ENCODE data around the gene JAG2. TPM values are rescaled to one million over a fixed set of nuclear protein-coding genes. Genes with fewer than 3 reads are reported as not detected.
"Not testable (repeated sequence)": the region's sequence is repeated elsewhere in the genome, so short reads cannot be mapped to it uniquely, and the experiment has no call there.

The JAG2 gene
- total RNA-seq, 6 experiments from 2014 or later, result 1.1 to 3.5 (median 1.2) TPM

DNA sequence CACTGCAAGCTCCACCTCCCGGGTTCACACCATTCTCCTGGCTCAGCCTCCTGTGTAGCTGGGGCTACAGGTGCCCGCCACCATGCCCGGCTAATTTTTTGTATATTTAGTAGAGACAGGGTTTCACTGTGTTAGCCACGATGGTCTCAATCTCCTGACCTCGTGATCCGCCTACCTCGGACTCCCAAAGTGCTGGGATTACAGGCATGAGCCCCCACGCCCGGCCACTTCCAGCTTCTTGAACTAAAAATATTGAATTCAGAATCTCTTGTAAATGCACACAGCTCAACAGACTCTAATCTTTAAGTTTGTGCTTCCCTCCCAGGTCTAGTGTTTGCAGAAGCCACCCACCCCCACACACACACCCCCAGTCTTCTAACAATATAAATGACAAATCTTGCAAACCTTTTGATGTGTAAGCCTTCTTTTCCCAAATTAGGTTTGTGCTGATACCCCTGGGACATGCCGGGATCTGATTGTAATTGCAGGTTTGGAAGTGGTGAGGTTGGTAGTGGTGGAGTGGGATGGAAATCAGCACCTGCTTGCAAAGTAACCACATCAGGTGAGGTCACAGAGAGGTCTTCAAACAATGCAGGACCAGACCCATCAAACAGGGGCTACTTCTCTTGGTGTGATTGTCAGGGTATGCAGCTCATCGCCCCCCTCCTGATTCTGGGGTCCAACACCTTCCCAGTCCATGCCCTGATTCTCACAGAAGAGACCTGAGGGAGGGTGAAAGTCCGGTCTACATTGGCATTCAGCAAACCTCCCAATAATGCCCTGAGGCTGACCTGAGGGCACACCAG, 51.9 kb downstream of the JAG2 start:
- no peaks in the 10 kb centered on the region for H3K27me3 ChIP-seq
- H3K4me1 ChIP-seq, result no peaks in the 10 kb centered on the region
- intact Hi-C loops (cut with DNase I), result no loop called here
- no peak overlapping the region for H3K4me3 ChIP-seq
- H3K9me3 ChIP-seq, result no peaks in the 10 kb centered on the region
- DNase-seq (peak in 1 of 3 donors; percentile 17), ATAC-seq (no peak)
- 76% methylated on average over 10 of the region's 12 CpGs for WGBS (ENCODE audit: insufficient coverage, low coverage, low lambda C conversion rate, missing lambda C conversion rate)
- H3K27ac ChIP-seq, result no peak overlapping the region
- no peaks in the 10 kb centered on the region for H3K36me3 ChIP-seq
- TF ChIP-seq POLR2A (IDR thresholded peaks at IDR 0.05), result no peak
- TF ChIP-seq, protein P1, sequence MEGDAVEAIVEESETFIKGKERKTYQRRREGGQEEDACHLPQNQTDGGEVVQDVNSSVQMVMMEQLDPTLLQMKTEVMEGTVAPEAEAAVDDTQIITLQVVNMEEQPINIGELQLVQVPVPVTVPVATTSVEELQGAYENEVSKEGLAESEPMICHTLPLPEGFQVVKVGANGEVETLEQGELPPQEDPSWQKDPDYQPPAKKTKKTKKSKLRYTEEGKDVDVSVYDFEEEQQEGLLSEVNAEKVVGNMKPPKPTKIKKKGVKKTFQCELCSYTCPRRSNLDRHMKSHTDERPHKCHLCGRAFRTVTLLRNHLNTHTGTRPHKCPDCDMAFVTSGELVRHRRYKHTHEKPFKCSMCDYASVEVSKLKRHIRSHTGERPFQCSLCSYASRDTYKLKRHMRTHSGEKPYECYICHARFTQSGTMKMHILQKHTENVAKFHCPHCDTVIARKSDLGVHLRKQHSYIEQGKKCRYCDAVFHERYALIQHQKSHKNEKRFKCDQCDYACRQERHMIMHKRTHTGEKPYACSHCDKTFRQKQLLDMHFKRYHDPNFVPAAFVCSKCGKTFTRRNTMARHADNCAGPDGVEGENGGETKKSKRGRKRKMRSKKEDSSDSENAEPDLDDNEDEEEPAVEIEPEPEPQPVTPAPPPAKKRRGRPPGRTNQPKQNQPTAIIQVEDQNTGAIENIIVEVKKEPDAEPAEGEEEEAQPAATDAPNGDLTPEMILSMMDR (IDR thresholded peaks at IDR 0.05), result no peak

DNA sequence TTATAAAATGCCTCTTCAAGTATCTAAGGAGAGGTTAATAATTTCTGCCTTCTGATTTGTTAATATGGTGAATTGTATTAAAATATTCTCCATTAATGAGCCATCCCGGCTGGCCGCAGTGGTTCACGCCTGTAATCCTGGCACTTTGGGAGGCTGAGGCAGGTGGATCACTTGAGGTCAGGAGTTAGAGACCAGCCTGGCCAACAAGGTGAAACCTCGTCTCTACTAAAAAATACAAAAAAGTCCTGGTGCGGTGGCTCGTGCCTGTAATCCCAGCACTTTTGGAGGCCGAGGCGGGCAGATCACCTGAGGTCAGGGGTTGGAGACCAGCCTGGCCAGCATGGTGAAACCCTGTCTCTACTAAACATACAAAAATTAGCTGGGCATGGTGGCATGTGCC, 59.3 kb downstream of the JAG2 start:
- H3K36me3 ChIP-seq; H3K27ac ChIP-seq; H3K27me3 ChIP-seq; ATAC-seq; DNase-seq; H3K4me1 ChIP-seq; intact Hi-C loops (cut with DNase I); H3K9me3 ChIP-seq; H3K4me3 ChIP-seq: not testable (repeated sequence)
- 85% methylated on average over 8 of the region's 8 CpGs for WGBS (ENCODE audit: insufficient coverage, low coverage, low lambda C conversion rate, missing lambda C conversion rate)

DNA sequence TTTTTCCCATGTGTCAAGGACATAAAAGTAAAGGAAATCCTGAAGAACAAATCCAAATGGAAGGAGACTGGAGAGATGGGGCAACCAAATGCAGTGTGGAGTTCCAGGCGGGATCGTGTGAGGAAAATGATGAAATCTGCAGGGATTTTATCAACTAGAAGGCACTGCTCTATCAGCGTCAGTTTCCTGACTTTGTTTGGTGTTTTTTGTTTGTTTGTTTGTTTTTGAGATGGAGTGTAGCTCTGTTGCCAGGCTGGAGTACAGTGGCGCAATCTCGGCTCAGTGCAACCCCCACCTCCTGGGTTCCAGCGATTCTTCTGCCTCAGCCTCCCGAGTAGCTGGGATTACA, 60.1 kb downstream of the JAG2 start:
- 48% methylated on average over 6 of the region's 7 CpGs for WGBS (ENCODE audit: insufficient coverage, low coverage, low lambda C conversion rate, missing lambda C conversion rate)
- TF ChIP-seq, protein P1 (IDR thresholded peaks at IDR 0.05), result no peak
- no peak for TF ChIP-seq POLR2A (IDR thresholded peaks at IDR 0.05)
- Histone ChIP-seq H3K27ac (no peak overlapping the region), H3K27me3 (no peaks in the 10 kb centered on the region), H3K4me1 (no peaks in the 10 kb centered on the region), H3K4me3 (no peak overlapping the region), H3K9me3 (no peaks in the 10 kb centered on the region), H3K36me3 (no peaks in the 10 kb centered on the region)
- intact Hi-C loops (cut with DNase I), result no loop called here
- DNase-seq (no peak), ATAC-seq (peak in 3 of 4 donors; percentile 18 to 47 (median 26))

DNA sequence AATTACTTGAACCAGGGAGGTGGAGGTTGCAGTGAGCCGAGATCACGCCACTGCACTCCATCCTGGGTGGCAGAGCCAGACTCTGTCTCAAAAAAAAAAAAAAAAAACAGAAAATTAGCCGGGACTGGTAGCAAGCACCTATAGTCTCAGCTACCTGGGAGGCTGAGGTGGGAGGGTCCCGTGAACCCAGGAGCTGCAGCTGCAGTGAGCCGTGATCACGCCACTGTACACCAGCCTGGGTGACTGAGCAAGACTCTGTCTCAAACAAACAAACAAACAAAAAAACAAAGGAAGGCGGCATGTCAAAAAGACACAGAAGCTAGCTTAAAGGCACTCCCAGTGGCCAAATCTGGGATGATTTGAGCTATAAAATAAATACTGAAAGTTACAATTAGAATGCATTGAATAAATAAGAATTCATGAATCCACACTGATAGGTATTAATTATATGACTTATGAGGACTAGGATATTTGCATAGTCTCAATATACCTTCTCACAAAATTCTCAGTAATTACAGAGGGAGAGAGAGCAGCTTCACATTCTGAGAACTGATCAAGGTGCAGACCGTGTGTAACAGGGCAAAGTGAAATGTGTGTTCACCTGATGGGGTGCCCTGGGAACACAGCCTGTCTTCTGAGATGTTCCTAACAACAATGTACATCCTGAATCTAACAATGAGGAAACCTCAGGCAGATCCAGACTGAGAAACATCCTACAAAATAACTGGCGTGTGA, 60.6 kb downstream of the JAG2 start:
- no peaks in the 10 kb centered on the region for H3K4me1 ChIP-seq
- no peaks in the 10 kb centered on the region for H3K9me3 ChIP-seq
- no peaks in the 10 kb centered on the region for H3K27me3 ChIP-seq
- H3K27ac ChIP-seq, result no peak overlapping the region
- ATAC-seq, result peak in 2 of 4 donors; percentile 18 to 44
- no peak for TF ChIP-seq POLR2A (IDR thresholded peaks at IDR 0.05)
- TF ChIP-seq, protein P1 (IDR thresholded peaks at IDR 0.05), result no peak
- peak in 1 of 3 donors; percentile 18 for DNase-seq
- 42% methylated on average over 9 of the region's 9 CpGs for WGBS (ENCODE audit: insufficient coverage, low coverage, low lambda C conversion rate, missing lambda C conversion rate)
- H3K4me3 ChIP-seq, result no peak overlapping the region
- H3K36me3 ChIP-seq, result no peaks in the 10 kb centered on the region
- intact Hi-C loops (cut with DNase I), result no loop called here

DNA sequence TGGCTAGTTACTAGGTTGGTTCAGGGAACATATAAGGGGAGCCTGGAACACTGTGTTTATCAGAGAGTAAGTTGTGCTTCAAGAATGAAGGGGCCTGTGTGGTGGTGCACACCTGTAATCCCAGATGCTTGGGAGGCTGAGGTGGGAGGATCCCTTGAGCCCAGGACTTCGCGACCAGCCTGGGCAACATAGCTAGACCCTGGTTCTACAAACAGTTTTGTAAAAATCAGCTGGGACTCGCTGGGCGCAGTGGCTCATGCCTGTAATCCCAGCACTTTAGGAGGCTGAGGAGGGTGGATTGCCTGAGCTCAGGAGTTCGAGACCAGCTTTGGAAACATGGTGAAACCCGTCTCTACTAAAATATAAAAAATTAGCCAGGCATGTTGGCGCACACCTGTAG, 61.2 kb downstream of the JAG2 start:
- no peak for ATAC-seq
- DNase-seq, result no peak
- WGBS (ENCODE audit: insufficient coverage, low coverage, low lambda C conversion rate, missing lambda C conversion rate), result 79% methylated on average over 2 of the region's 7 CpGs
- H3K27me3 ChIP-seq, result no peaks in the 10 kb centered on the region
- no peak for TF ChIP-seq POLR2A (IDR thresholded peaks at IDR 0.05)
- TF ChIP-seq, protein P1 (IDR thresholded peaks at IDR 0.05), result no peak
- H3K9me3 ChIP-seq, result no peaks in the 10 kb centered on the region
- intact Hi-C loops (cut with DNase I), result no loop called here
- no peaks in the 10 kb centered on the region for H3K4me1 ChIP-seq
- no peak overlapping the region for H3K4me3 ChIP-seq
- H3K36me3 ChIP-seq, result no peaks in the 10 kb centered on the region
- H3K27ac ChIP-seq, result no peak overlapping the region
